H1 (cell line): ENCODE data around the gene C3orf52. TPM values are rescaled to one million over a fixed set of nuclear protein-coding genes. Genes with fewer than 3 reads are reported as not detected.

Experiments
- CTCF ChIA-PET: fragments of 300-600 bp; sonication (Branson Sonifier 250); formaldehyde crosslinking; loops from one replicate; lab custom pipeline; 2021; ENCODE audit not compliant: partially characterized antibody; lab: Charles Lee
- POLR2A ChIA-PET: fragments of 300-600 bp; sonication (Branson Sonifier 250); formaldehyde crosslinking; loops from one replicate; lab custom pipeline; 2021; ENCODE audit warnings: inconsistent platforms; ENCODE audit not compliant: partially characterized antibody; lab: Charles Lee
- DNase-seq, 2 experiments: peaks; one replicate each; pipeline versions ENCODE4 v3.0.0 to v3.0.0-alpha.2; 2010 to 2022; ENCODE audit warnings: low spot score in 2 of 2, low read depth in 1 of 2, mixed read lengths in 1 of 2
- FAIRE-seq: peaks from 2 replicates; lab custom pipeline; 2011; peaks lifted over from hg19 to GRCh38; lab: Jason Lieb, UNC
- H2AFZ ChIP-seq: 2 replicates; pipeline ENCODE4 v1.8.1; 2012; ENCODE audit warnings: low read length, inconsistent platforms
- H2AK5ac ChIP-seq: 2 replicates; pipeline ENCODE4 v1.6.1; 2013; ENCODE audit warnings: low read depth, low read length
- H2BK120ac ChIP-seq: replicated peaks from 2 replicates; pipeline ENCODE3; 2013; ENCODE audit warnings: low read depth, low read length, inconsistent platforms
- H2BK12ac ChIP-seq: 2 replicates; pipeline ENCODE4 v1.6.1; 2013; ENCODE audit warnings: low read depth, low read length
- H2BK15ac ChIP-seq: 2 replicates; pipeline ENCODE4 v1.6.1; 2013; ENCODE audit warnings: low read length
- H2BK20ac ChIP-seq: 2 replicates; pipeline ENCODE4 v1.6.1; 2013; ENCODE audit warnings: low read length
- H2BK5ac ChIP-seq: 2 replicates; pipeline ENCODE4 v1.6.1; 2013; ENCODE audit warnings: low read depth, low read length
- H3K14ac ChIP-seq: 2 replicates; pipeline ENCODE4 v1.6.1; 2013; ENCODE audit warnings: inconsistent platforms; ENCODE audit not compliant: insufficient read length
- H3K18ac ChIP-seq: 2 replicates; pipeline ENCODE4 v1.6.1; 2013; ENCODE audit warnings: low read length; ENCODE audit errors: extremely low read depth
- H3K23ac ChIP-seq: 2 replicates; pipeline ENCODE4 v1.6.1; 2013; ENCODE audit warnings: inconsistent platforms; ENCODE audit not compliant: insufficient read length
- H3K23me2 ChIP-seq: 2 replicates; pipeline ENCODE4 v1.6.1; 2013; ENCODE audit warnings: low read depth, low read length
- H3K27ac ChIP-seq: 2 replicates; pipeline ENCODE4 v1.6.1; 2011; ENCODE audit warnings: low read depth, low read length, inconsistent platforms
- H3K27me3 ChIP-seq, 4 experiments: replicated peaks in 1 of 4; 1 replicate in 1 of 4; 2 replicates in 3 of 4; pipeline versions ENCODE4 v1.6.1 to v1.8.1; 2011 to 2013; ENCODE audit warnings: low read length in 3 of 4, mild to moderate bottlenecking in 3 of 4, inconsistent platforms in 2 of 4, mixed read lengths in 2 of 4, moderate library complexity in 1 of 4; ENCODE audit not compliant: control insufficient read depth in 3 of 4, insufficient read depth in 3 of 4; ENCODE audit errors: extremely low read depth in 1 of 4
- H3K36me3 ChIP-seq, 4 experiments: 2 replicates each; pipeline versions ENCODE4 v1.6.1 to v1.8.1; 2011 to 2013; ENCODE audit warnings: mild to moderate bottlenecking in 4 of 4, low read length in 3 of 4, moderate library complexity in 2 of 4, control low read depth in 1 of 4, inconsistent platforms in 1 of 4; ENCODE audit not compliant: insufficient read depth in 4 of 4, control insufficient read depth in 2 of 4
- H3K4ac ChIP-seq: replicated peaks from 2 replicates; pipeline ENCODE3; 2013; ENCODE audit warnings: low read length, low read depth, mixed read lengths, inconsistent platforms; ENCODE audit not compliant: insufficient read length
- H3K4me1 ChIP-seq, 4 experiments: replicated peaks in 1 of 4; 1 replicate in 1 of 4; 2 replicates in 3 of 4; pipeline versions ENCODE4 v1.6.1 to v1.8.1; 2011 to 2013; ENCODE audit warnings: low read length in 3 of 4, inconsistent platforms in 2 of 4, mixed read lengths in 1 of 4; ENCODE audit not compliant: insufficient read depth in 4 of 4, control insufficient read depth in 3 of 4
- H3K4me2 ChIP-seq, 2 experiments: 2 replicates each; pipeline versions ENCODE4 v1.6.1 to v1.8.1; 2011 to 2013; ENCODE audit warnings: low read depth in 2 of 2, low read length in 2 of 2, control low read depth in 1 of 2, inconsistent platforms in 1 of 2, mild to moderate bottlenecking in 1 of 2; ENCODE audit not compliant: insufficient read depth in 1 of 2
- H3K4me3 ChIP-seq, 4 experiments: fragments of 200-600, 300-600 bp in 1 of 4; sonication (generic), shearing (Covaris generic), sonication (Bioruptor Twin) in 1 of 4; 2 replicates each; pipeline versions ENCODE4 v1.5.1 to v1.8.1; 2011 to 2016; ENCODE audit warnings: low read length in 4 of 4, low read depth in 3 of 4, control low read depth in 2 of 4, inconsistent platforms in 2 of 4, mild to moderate bottlenecking in 2 of 4, mixed read lengths in 1 of 4, moderate library complexity in 1 of 4; ENCODE audit not compliant: insufficient read depth in 2 of 4; ENCODE audit errors: extremely low read depth in 1 of 4
- H3K56ac ChIP-seq: replicated peaks from 2 replicates; pipeline ENCODE3; 2013; ENCODE audit warnings: low read depth, mild to moderate bottlenecking, mixed read lengths, low read length, inconsistent platforms; ENCODE audit not compliant: insufficient read length
- H3K79me1 ChIP-seq: 2 replicates; pipeline ENCODE4 v1.6.1; 2013; ENCODE audit warnings: low read depth, low read length, control low read depth
- H3K79me2 ChIP-seq, 2 experiments: 2 replicates each; pipeline versions ENCODE4 v1.6.1 to v1.8.1; 2012 to 2013; ENCODE audit warnings: low read length in 2 of 2, mild to moderate bottlenecking in 2 of 2, inconsistent platforms in 1 of 2; ENCODE audit not compliant: insufficient read depth in 2 of 2, control insufficient read depth in 1 of 2
- H3K9ac ChIP-seq, 4 experiments: replicated peaks in 1 of 4; 1 replicate in 1 of 4; 2 replicates in 3 of 4; pipeline versions ENCODE4 v1.6.1 to v1.8.1; 2011 to 2013; ENCODE audit warnings: low read depth in 3 of 4, low read length in 3 of 4, control low read depth in 2 of 4, mild to moderate bottlenecking in 2 of 4, moderate library complexity in 2 of 4, inconsistent platforms in 1 of 4; ENCODE audit errors: extremely low read depth in 1 of 4
- H3K9me3 ChIP-seq, 2 experiments: 2 replicates each; pipeline versions ENCODE4 v1.6.1 to v1.8.1; 2012 to 2013; ENCODE audit warnings: mild to moderate bottlenecking in 2 of 2, moderate library complexity in 2 of 2, control low read depth in 1 of 2, inconsistent platforms in 1 of 2, low read depth in 1 of 2, low read length in 1 of 2, mixed read lengths in 1 of 2; ENCODE audit not compliant: insufficient read depth in 2 of 2
- H4K20me1 ChIP-seq, 2 experiments: replicated peaks in 1 of 2; 2 replicates each; pipeline versions ENCODE3 to v1.8.1; 2011 to 2013; ENCODE audit warnings: inconsistent platforms in 2 of 2, low read length in 2 of 2, mild to moderate bottlenecking in 1 of 2; ENCODE audit not compliant: insufficient read depth in 2 of 2, control insufficient read depth in 1 of 2
- H4K5ac ChIP-seq: 2 replicates; pipeline ENCODE4 v1.6.1; 2013; ENCODE audit warnings: low read length, low read depth, mixed read lengths, inconsistent platforms; ENCODE audit not compliant: insufficient read length
- H4K8ac ChIP-seq: 2 replicates; pipeline ENCODE4 v1.8.0; 2013; ENCODE audit warnings: mild to moderate bottlenecking, moderate library complexity, low read length, inconsistent platforms; ENCODE audit not compliant: insufficient read depth; ENCODE audit errors: extremely low read depth
- H4K91ac ChIP-seq: replicated peaks from 2 replicates; pipeline ENCODE3; 2013; ENCODE audit warnings: low read length, mixed read lengths, inconsistent platforms; ENCODE audit not compliant: insufficient read length
- CEBPB ChIP-seq: IDR thresholded peaks from 2 replicates; pipeline ENCODE4 v1.6.1; 2012; ENCODE audit warnings: low read depth, low read length
- CREB1 ChIP-seq: IDR thresholded peaks from 2 replicates; pipeline ENCODE4 v1.6.1; 2012; ENCODE audit warnings: inconsistent platforms
- CTBP2 ChIP-seq: IDR thresholded peaks from 2 replicates; pipeline ENCODE4 v1.7.0; 2011; ENCODE audit warnings: borderline replicate concordance, mild to moderate bottlenecking, moderate library complexity, mixed read lengths, low read length; ENCODE audit not compliant: insufficient read depth, insufficient read length
- EGR1 ChIP-seq: IDR thresholded peaks from 2 replicates; pipeline ENCODE4 v1.6.1; 2011; ENCODE audit warnings: low read depth, low read length, borderline replicate concordance
- EZH2 ChIP-seq: fragments of 200-600 bp; sonication (generic); IDR thresholded peaks from 2 replicates; pipeline ENCODE4 v1.7.1; 2012; ENCODE audit warnings: low read depth, mild to moderate bottlenecking, moderate library complexity, low read length, inconsistent platforms; ENCODE audit not compliant: severe bottlenecking
- HDAC2 ChIP-seq, 2 experiments: fragments of 300-600 bp in 1 of 2; sonication (generic) in 1 of 2; IDR thresholded peaks; 2 replicates each; pipeline ENCODE4 v1.6.1; 2011 to 2012; ENCODE audit warnings: low read depth in 2 of 2, low read length in 2 of 2, mild to moderate bottlenecking in 2 of 2, moderate library complexity in 2 of 2, borderline replicate concordance in 1 of 2, inconsistent platforms in 1 of 2
- KDM4A ChIP-seq: IDR thresholded peaks from one replicate; pipeline ENCODE4 v1.7.1; 2012; ENCODE audit warnings: low read depth, mild to moderate bottlenecking, moderate library complexity, low read length, inconsistent platforms; ENCODE audit not compliant: severe bottlenecking
- POU5F1 ChIP-seq: IDR thresholded peaks from 2 replicates; pipeline ENCODE4 v1.6.1; 2011; ENCODE audit warnings: low read depth, mild to moderate bottlenecking, low read length, moderate library complexity
- RBBP5 ChIP-seq: IDR thresholded peaks from 2 replicates; pipeline ENCODE4 v1.7.1; 2012; ENCODE audit warnings: low read depth, mild to moderate bottlenecking, inconsistent platforms, low read length, moderate library complexity, borderline replicate concordance
- RFX5 ChIP-seq: IDR thresholded peaks from 2 replicates; pipeline ENCODE4 v1.6.1; 2011; ENCODE audit warnings: low read depth, low read length, improper control_type of control experiment, borderline replicate concordance
- SIN3A ChIP-seq, 2 experiments: IDR thresholded peaks in 1 of 2; conservative IDR thresholded peaks in 1 of 2; 2 replicates each; pipeline ENCODE4 v1.6.1; 2011 to 2012; ENCODE audit warnings: low read length in 2 of 2, improper control_type of control experiment in 1 of 2, low read depth in 1 of 2, mild to moderate bottlenecking in 1 of 2
- SP2 ChIP-seq: IDR thresholded peaks from 2 replicates; pipeline ENCODE4 v1.6.1; 2012; ENCODE audit warnings: mild to moderate bottlenecking, low read length, inconsistent platforms
- SUZ12 ChIP-seq: fragments of 200-600 bp; sonication (generic); IDR thresholded peaks from 2 replicates; pipeline ENCODE4 v1.6.1; 2012; ENCODE audit warnings: mild to moderate bottlenecking, inconsistent platforms, low read length, moderate library complexity, mixed read lengths
- TAF7 ChIP-seq: optimal IDR thresholded peaks from 2 replicates; pipeline ENCODE3; 2011; ENCODE audit warnings: low read depth, mild to moderate bottlenecking, inconsistent platforms, low read length, moderate library complexity, borderline replicate concordance
- WGBS, 2 experiments: shearing (Covaris generic) in 1 of 2; methylation state at CpG; one replicate each; pipeline versions ENCODE4 v1.1.6 to v1.1.7; 2013 to 2015; ENCODE audit warnings: low lambda C conversion rate in 2 of 2, mixed read lengths in 2 of 2, inconsistent platforms in 1 of 2, low coverage in 1 of 2, missing lambda C conversion rate in 1 of 2; ENCODE audit not compliant: insufficient replicate concordance in 2 of 2, insufficient coverage in 1 of 2, insufficient read length in 1 of 2; ENCODE audit errors: extremely low coverage in 1 of 2, missing lambda C conversion rate in 1 of 2; 5-methylcytosine and 5-hydroxymethylcytosine counted together
- polyA plus RNA-seq, 7 experiments: library from polyadenylated mRNA; depleted of rRNA in 3 of 7; stranded (reverse) in 5 of 7; unstranded in 2 of 7; fragments of >200 nt in 5 of 7; fragments of 200-250 nt in 2 of 7; gene quantifications; 1 replicate in 5 of 7; 2 replicates in 1 of 7; 4 replicates in 1 of 7; pipeline versions ENCODE4 v1.2.1 to v1.2.3, GENCODE V29; 2011 to 2013; ENCODE audit warnings: missing spikeins in 2 of 7, mixed read lengths in 2 of 7
- total RNA-seq: library from RNA; stranded (reverse); fragmentation: NEBNext Ultra II Directional; extraction: Animal tissue kit (Norgen Biotek cat#: 25700); gene quantifications from 2 replicates; pipeline ENCODE4 v1.2.1, GENCODE V29; 2021

The C3orf52 gene
- total and polyA plus RNA-seq, 2 of the 8 experiments (the other 6 are each of a cell fraction or from before 2014, with no cell fraction given), result 9.7 to 13.1 TPM

DNA sequence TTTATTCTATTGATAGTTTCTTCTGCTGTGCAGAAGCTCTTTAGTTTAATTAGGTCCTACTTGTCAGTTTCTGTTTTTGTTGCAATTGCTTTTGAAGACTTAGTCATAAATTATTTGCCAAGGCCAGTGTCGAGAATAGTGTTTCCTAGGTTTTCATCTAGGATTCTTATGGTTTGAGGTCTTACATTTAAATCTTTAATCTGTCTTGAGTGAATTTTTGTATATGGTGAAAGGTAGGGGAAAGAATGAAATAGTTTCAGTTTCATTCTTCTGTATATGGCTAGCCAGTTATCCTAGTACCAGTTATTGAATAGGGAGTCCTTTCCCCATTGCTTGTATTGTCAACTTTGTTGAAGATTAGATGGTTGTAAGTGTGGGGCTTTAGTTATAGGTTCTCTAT lies 57.5 kb downstream of the C3orf52 start:
- Histone ChIP-seq H2AK5ac (no peak overlapping the region), H3K27me3 (no peaks in the 10 kb centered on the region), H3K23me2 (no peaks in the 10 kb centered on the region), H2BK12ac (no peak overlapping the region), H2AFZ (no peak overlapping the region), H2BK20ac (no peak overlapping the region), H3K4me3 (no peak overlapping the region), H3K36me3 (no peaks in the 10 kb centered on the region), H3K56ac (no peak overlapping the region), H4K20me1 (no peaks in the 10 kb centered on the region), H4K5ac (no peak overlapping the region), H4K8ac (no peak overlapping the region), H3K23ac (no peak overlapping the region), H3K14ac (no peak overlapping the region), H3K79me2 (no peaks in the 10 kb centered on the region), H2BK120ac (no peak overlapping the region), H4K91ac (no peak overlapping the region), H3K9me3 (peaks cover 1 to 13% of the 10 kb centered on the region in 2 experiments; a peak in 3 of 4 replicates), H2BK5ac (no peak overlapping the region), H3K4ac (no peak overlapping the region), H3K9ac (no peak overlapping the region), H3K18ac (no peak overlapping the region), H3K27ac (no peak overlapping the region), H3K79me1 (no peaks in the 10 kb centered on the region), H3K4me2 (no peak overlapping the region), H2BK15ac (no peak overlapping the region), H3K4me1 (no peaks in the 10 kb centered on the region)
- WGBS, 2 experiments, result 77% methylated on average over 1 of the region's 1 CpG; no CpG with 5 or more reads in 1 of the 2 experiments
- ChIA-PET CTCF (no interaction called here), POLR2A (no interaction called here)
- no peak for FAIRE-seq
- DNase-seq, result no peak
- no peak for TF ChIP-seq CREB1
- TF ChIP-seq EGR1, result no peak
- TF ChIP-seq TAF7, result no peak
- TF ChIP-seq HDAC2 (IDR thresholded peaks at IDR 0.05; ENCODE audit: borderline replicate concordance in 1 of 2, low read depth in 2 of 2, low read length in 2 of 2), result no peak
- no peak for TF ChIP-seq EZH2
- no peak for TF ChIP-seq CTBP2
- no peak for TF ChIP-seq POU5F1
- TF ChIP-seq KDM4A, result no peak
- TF ChIP-seq SP2, result no peak
- TF ChIP-seq RFX5, result no peak
- no peak for TF ChIP-seq SIN3A (conservative IDR thresholded peaks at IDR 0.05 in 1 of 2, IDR thresholded peaks at IDR 0.05 in 1 of 2; ENCODE audit: low read depth in 1 of 2, low read length in 2 of 2)
- TF ChIP-seq SUZ12, result no peak
- no peak for TF ChIP-seq CEBPB
- TF ChIP-seq RBBP5, result no peak
